Neural cell (in vitro differentiated cells): ENCODE results near the gene ANAPC2.

Experiments used
- CTCF ChIP-seq: fragments of 450-650 bp; IDR thresholded peaks from 2 replicates; pipeline ENCODE4 v1.5.1; 2014; ENCODE audit warnings: antibody characterized with exemption, mild to moderate bottlenecking, moderate library complexity; ENCODE audit not compliant: poor library complexity, severe bottlenecking
- EP300 ChIP-seq: fragments of 450-650 bp; conservative IDR thresholded peaks from 2 replicates; pipeline ENCODE4 v1.6.1; 2014; ENCODE audit warnings: antibody characterized with exemption, mild to moderate bottlenecking, moderate library complexity; ENCODE audit not compliant: poor library complexity, severe bottlenecking
- MXI1 ChIP-seq: fragments of 450-650 bp; conservative IDR thresholded peaks from 2 replicates; pipeline ENCODE4 v1.6.1; 2014; ENCODE audit warnings: antibody characterized with exemption, mild to moderate bottlenecking; ENCODE audit not compliant: poor library complexity, severe bottlenecking
- POLR2AphosphoS5 ChIP-seq: IDR thresholded peaks from 2 replicates; pipeline ENCODE4 v1.6.1; 2012
- RAD21 ChIP-seq: fragments of 450-650 bp; conservative IDR thresholded peaks from 2 replicates; pipeline ENCODE4 v1.6.1; 2014; ENCODE audit warnings: antibody characterized with exemption, mild to moderate bottlenecking, moderate library complexity
- SMC3 ChIP-seq: fragments of 450-650 bp; conservative IDR thresholded peaks from 2 replicates; pipeline ENCODE4 v1.6.1; 2014; ENCODE audit warnings: antibody characterized with exemption, mild to moderate bottlenecking, moderate library complexity; ENCODE audit not compliant: poor library complexity
- TAF1 ChIP-seq: IDR thresholded peaks from 2 replicates; pipeline ENCODE4 v1.6.1; 2012; ENCODE audit warnings: low read depth
- TF ChIP-seq, protein P1 (sequence below): IDR thresholded peaks from 2 replicates; pipeline ENCODE4 v1.6.1; 2012; ENCODE audit warnings: borderline replicate concordance

DNA sequence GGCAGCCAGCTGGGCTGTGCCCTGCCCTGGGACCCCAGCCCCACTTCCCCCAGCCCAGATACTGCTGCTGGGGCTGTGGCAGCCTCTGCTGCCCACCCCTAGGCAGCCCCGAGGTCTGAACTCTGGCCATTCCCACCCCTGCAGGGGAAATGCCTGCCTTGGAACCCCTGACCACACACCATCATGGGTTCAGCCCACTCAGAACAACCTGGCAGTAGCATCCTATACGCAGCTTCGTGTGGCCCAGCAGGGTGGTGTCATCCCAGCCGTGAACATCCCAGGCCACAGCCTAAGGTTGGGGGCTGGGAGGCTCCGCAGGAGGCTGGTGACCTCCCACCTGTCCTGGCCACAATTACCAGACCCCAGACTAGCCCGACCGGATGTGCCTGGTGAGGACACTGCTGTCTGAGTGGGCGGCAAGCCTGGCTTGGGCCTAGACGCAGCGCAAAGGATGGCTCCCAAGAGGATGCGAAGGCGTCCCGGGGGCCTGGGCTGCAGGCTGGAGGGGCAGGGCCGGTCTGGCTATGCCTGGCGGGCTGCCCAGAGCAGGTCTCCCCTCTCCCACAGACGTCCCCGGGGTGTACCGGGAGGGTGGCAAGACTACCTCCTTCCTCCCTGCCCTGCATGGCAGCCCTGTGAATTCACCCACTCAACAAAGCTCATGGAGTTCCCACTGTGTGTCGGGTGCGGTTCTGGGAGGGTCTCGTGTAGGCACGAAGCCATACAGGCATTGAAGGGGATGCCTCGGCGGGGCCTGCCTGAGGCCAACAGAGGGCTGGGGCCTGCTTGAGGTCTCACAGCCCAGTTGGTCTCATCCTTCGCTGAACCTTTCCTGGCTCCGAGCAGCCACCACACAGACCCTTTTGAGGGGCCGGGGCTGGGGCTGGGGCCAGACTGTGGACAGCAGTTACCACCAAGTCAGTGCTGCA, 40.9 kb upstream of the ANAPC2 start:
- TF ChIP-seq MXI1 (no peak), CTCF (no peak), TAF1 (no peak), EP300 (no peak), POLR2AphosphoS5 (no peak), RAD21 (no peak), SMC3 (no peak)
- TF ChIP-seq, protein P1, sequence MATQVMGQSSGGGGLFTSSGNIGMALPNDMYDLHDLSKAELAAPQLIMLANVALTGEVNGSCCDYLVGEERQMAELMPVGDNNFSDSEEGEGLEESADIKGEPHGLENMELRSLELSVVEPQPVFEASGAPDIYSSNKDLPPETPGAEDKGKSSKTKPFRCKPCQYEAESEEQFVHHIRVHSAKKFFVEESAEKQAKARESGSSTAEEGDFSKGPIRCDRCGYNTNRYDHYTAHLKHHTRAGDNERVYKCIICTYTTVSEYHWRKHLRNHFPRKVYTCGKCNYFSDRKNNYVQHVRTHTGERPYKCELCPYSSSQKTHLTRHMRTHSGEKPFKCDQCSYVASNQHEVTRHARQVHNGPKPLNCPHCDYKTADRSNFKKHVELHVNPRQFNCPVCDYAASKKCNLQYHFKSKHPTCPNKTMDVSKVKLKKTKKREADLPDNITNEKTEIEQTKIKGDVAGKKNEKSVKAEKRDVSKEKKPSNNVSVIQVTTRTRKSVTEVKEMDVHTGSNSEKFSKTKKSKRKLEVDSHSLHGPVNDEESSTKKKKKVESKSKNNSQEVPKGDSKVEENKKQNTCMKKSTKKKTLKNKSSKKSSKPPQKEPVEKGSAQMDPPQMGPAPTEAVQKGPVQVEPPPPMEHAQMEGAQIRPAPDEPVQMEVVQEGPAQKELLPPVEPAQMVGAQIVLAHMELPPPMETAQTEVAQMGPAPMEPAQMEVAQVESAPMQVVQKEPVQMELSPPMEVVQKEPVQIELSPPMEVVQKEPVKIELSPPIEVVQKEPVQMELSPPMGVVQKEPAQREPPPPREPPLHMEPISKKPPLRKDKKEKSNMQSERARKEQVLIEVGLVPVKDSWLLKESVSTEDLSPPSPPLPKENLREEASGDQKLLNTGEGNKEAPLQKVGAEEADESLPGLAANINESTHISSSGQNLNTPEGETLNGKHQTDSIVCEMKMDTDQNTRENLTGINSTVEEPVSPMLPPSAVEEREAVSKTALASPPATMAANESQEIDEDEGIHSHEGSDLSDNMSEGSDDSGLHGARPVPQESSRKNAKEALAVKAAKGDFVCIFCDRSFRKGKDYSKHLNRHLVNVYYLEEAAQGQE = no peak
